GM19372 (cell line): ENCODE data around the gene ATXN7.

ENCODE experiments used
- ATAC-seq: cut with Tn5 transposase; IDR thresholded peaks from one replicate; pipeline ENCODE4 v1.9.1; 2021; ENCODE audit warnings: mild to moderate bottlenecking, low read depth, moderate library complexity; ENCODE audit not compliant: unreplicated experiment

The ATXN7 gene

GRCh38 chr3:64038253-64038767, 174.6 kb downstream of the ATXN7 start:
- ATAC-seq: no peak

GRCh38 chr3:64039332-64039731, 175.7 kb downstream of the ATXN7 start:
- no peak for ATAC-seq

GRCh38 chr3:64039981-64040733, 176.5 kb downstream of the ATXN7 start:
- no peak for ATAC-seq

- no peak for ATAC-seq
These were observed 179.3 kb downstream of the ATXN7 start for GRCh38 chr3:64042952-64043351.

- no peak for ATAC-seq
These were observed 182.9 kb downstream of the ATXN7 start for GRCh38 chr3:64046592-64046991.

GRCh38 chr3:64046996-64047594, 183.4 kb downstream of the ATXN7 start:
- ATAC-seq: no peak

GRCh38 chr3:64047787-64048186, 184.1 kb downstream of the ATXN7 start:
- no peak for ATAC-seq

- no peak for ATAC-seq
These were observed 185.0 kb downstream of the ATXN7 start for GRCh38 chr3:64048631-64049061.

- no peak for ATAC-seq
These were observed 185.5 kb downstream of the ATXN7 start for GRCh38 chr3:64049136-64049535.

GRCh38 chr3:64049832-64050231, 186.2 kb downstream of the ATXN7 start:
- ATAC-seq: no peak
